ENCODE data around the gene TEAD1.

- no peak for TF ChIP-seq POLR2A (IDR thresholded peaks at IDR 0.05)
- no peak for TF ChIP-seq CTCF (IDR thresholded peaks at IDR 0.05 in 4 of 5, conservative IDR thresholded peaks at IDR 0.05 in 1 of 5)
Measured at GRCh38 chr11:12668166-12668565, 6.1 kb upstream of the TEAD1 start.

All from gastrocnemius medialis (tissue), 4 donors.